ENCODE results near the gene PIK3IP1. TPM values are rescaled to one million over a fixed set of nuclear protein-coding genes. Genes with fewer than 3 reads are reported as not detected.

The PIK3IP1 gene
- total and polyA plus RNA-seq, 4 donors = 11.5 to 47.1 (median 29.7) TPM

- H3K4me1 ChIP-seq (ENCODE audit: control insufficient read depth in 5 of 5, insufficient read depth in 5 of 5, low read length in 5 of 5) = peaks cover 4 to 54% (median 25%) of the 10 kb centered on the region in 5 donors
These were observed 48.1 kb upstream of the PIK3IP1 start for GRCh38 chr22:31340360-31340759.

GRCh38 chr22:31339148-31339832, 47.0 kb upstream of the PIK3IP1 start:
- Histone ChIP-seq H3K4me1 (ENCODE audit: control insufficient read depth in 5 of 5, insufficient read depth in 5 of 5, low read length in 5 of 5) (peaks cover 4 to 45% (median 17%) of the 10 kb centered on the region in 5 donors), H3K4me3 (no peak overlapping the region), H3K9ac (ENCODE audit: insufficient read depth in 1 of 2, low read length in 2 of 2) (peak overlapping the region in 1 of 2 donors; percentile 16), H3K9me3 (ENCODE audit: control insufficient read depth in 4 of 4, insufficient read depth in 3 of 4, low read length in 3 of 4) (no peaks in the 10 kb centered on the region), H3K27me3 (ENCODE audit: control insufficient read depth in 3 of 3, insufficient read depth in 3 of 3, low read length in 2 of 3) (no peaks in the 10 kb centered on the region), H3K27ac (ENCODE audit: low read depth in 1 of 2, low read length in 1 of 2) (no peak overlapping the region), H3K36me3 (ENCODE audit: control insufficient read depth in 4 of 4, insufficient read depth in 4 of 4, low read length in 4 of 4) (peaks cover 5 to 65% (median 54%) of the 10 kb centered on the region in 4 donors)
- DNase-seq (no peak), ATAC-seq (ENCODE audit: insufficient read depth, low FRiP score) (no peak)
- no peak for TF ChIP-seq CTCF (IDR thresholded peaks at IDR 0.05; ENCODE audit: control extremely low read depth, extremely low read depth)
- 80 to 90% methylated on average over 6 of the region's 6 CpGs for WGBS, 2 donors

More at GRCh38 chr22:31340360-31340759, 48.1 kb upstream of the PIK3IP1 start:
- no peaks in the 10 kb centered on the region for H3K9me3 ChIP-seq (ENCODE audit: control insufficient read depth in 4 of 4, insufficient read depth in 3 of 4, low read length in 3 of 4)
- ATAC-seq (ENCODE audit: insufficient read depth, low FRiP score) (no peak), DNase-seq (no peak)
- peaks cover 3 to 63% (median 44%) of the 10 kb centered on the region in 4 donors for H3K36me3 ChIP-seq (ENCODE audit: control insufficient read depth in 4 of 4, insufficient read depth in 4 of 4, low read length in 4 of 4)
- 93 to 97% methylated on average over 6 of the region's 6 CpGs for WGBS, 2 donors
- H3K9ac ChIP-seq (ENCODE audit: insufficient read depth in 1 of 2, low read length in 2 of 2) = no peak overlapping the region
- H3K27me3 ChIP-seq (ENCODE audit: control insufficient read depth in 3 of 3, insufficient read depth in 3 of 3, low read length in 2 of 3) = no peaks in the 10 kb centered on the region
- H3K4me3 ChIP-seq = no peak overlapping the region
- no peak overlapping the region for H3K27ac ChIP-seq (ENCODE audit: low read depth in 1 of 2, low read length in 1 of 2)
- no peak for TF ChIP-seq CTCF (IDR thresholded peaks at IDR 0.05; ENCODE audit: control extremely low read depth, extremely low read depth)

GRCh38 chr22:31337178-31337577, 44.9 kb upstream of the PIK3IP1 start:
- no peak for TF ChIP-seq CTCF (IDR thresholded peaks at IDR 0.05; ENCODE audit: control extremely low read depth, extremely low read depth)
- no peak overlapping the region for H3K27ac ChIP-seq (ENCODE audit: low read depth in 1 of 2, low read length in 1 of 2)
- H3K27me3 ChIP-seq (ENCODE audit: control insufficient read depth in 3 of 3, insufficient read depth in 3 of 3, low read length in 2 of 3) = no peaks in the 10 kb centered on the region
- no peaks in the 10 kb centered on the region for H3K9me3 ChIP-seq (ENCODE audit: control insufficient read depth in 4 of 4, insufficient read depth in 3 of 4, low read length in 3 of 4)
- ATAC-seq (ENCODE audit: insufficient read depth, low FRiP score) (no peak), DNase-seq (no peak)
- no peak overlapping the region for H3K4me3 ChIP-seq
- WGBS, 2 donors = 85 to 89% methylated on average over 5 of the region's 5 CpGs
- no peak overlapping the region for H3K9ac ChIP-seq (ENCODE audit: insufficient read depth in 1 of 2, low read length in 2 of 2)
- peaks cover 13 to 71% (median 59%) of the 10 kb centered on the region in 4 donors for H3K36me3 ChIP-seq (ENCODE audit: control insufficient read depth in 4 of 4, insufficient read depth in 4 of 4, low read length in 4 of 4)
- H3K4me1 ChIP-seq (ENCODE audit: control insufficient read depth in 5 of 5, insufficient read depth in 5 of 5, low read length in 5 of 5) = peaks cover 0 to 24% (median 10%) of the 10 kb centered on the region in 5 donors
